Testis (tissue), 3 donors: Measurements from ENCODE around the gene SMIM24. TPM values are rescaled to one million over a fixed set of nuclear protein-coding genes. Genes with fewer than 3 reads are reported as not detected.

Source experiments
- polyA plus RNA-seq: library from polyadenylated mRNA; stranded (reverse); fragments of 350-450 nt; fragmentation: Illumina TruSeq; extraction: RNeasy Lipid Tissue Mini Kit (QIAGEN cat#74804); gene quantifications from one replicate; pipeline ENCODE4 v1.2.3, GENCODE V29; 2014; ENCODE audit warnings: low read depth, low replicate concordance; ENCODE audit not compliant: insufficient read depth
- small RNA-seq, 2 donors: library from RNA; depleted of rRNA; stranded (forward); fragments of <200 nt; gene quantifications; one replicate each; pipeline ENCODE3, GENCODE V24; 2016
- total RNA-seq, 2 donors: library from RNA; depleted of rRNA; stranded (reverse); fragments of >200 nt; gene quantifications; one replicate each; pipeline ENCODE4 v1.2.3, GENCODE V29; 2016

Gene SMIM24
- total and polyA plus RNA-seq, 3 donors from 2014 or later = 1.3 to 10.1 (median 3.1) TPM

Small RNA genes lying within 50 kb of the gene (small RNA-seq; reads per million reads assigned to genes)
- 0 reads per million in 2 donors for gene RF00212

Other genes with a start within 250 kb of the SMIM24 start
- gene NFIC, start 113.9 kb downstream of the SMIM24 start, total RNA-seq = 100 to 1,000 TPM; 113 to 127 TPM
- 56.5 TPM for gene NFIC, start 113.9 kb downstream of the SMIM24 start, polyA plus RNA-seq
- not detected for gene SMIM44, start 2.9 kb upstream of the SMIM24 start, total RNA-seq
- gene SMIM44, start 2.9 kb upstream of the SMIM24 start, polyA plus RNA-seq = not detected
- 10 to 100 TPM; 23.5 to 29.1 TPM for gene DOHH, start 20.1 kb upstream of the SMIM24 start, total RNA-seq
- gene DOHH, start 20.1 kb upstream of the SMIM24 start, polyA plus RNA-seq = 10.7 TPM
- 10 to 100 TPM; 91.2 to 95.1 TPM for gene FZR1, start 25.8 kb upstream of the SMIM24 start, total RNA-seq
- gene FZR1, start 25.8 kb upstream of the SMIM24 start, polyA plus RNA-seq = 123 TPM
- 10 to 100 TPM; 35.8 to 55.9 TPM for gene TEKTIP1, start 58.6 kb upstream of the SMIM24 start, total RNA-seq
- gene TEKTIP1, start 58.6 kb upstream of the SMIM24 start, polyA plus RNA-seq = 68.2 TPM
- 10 to 100 TPM; 83.9 to 95.1 TPM for gene MFSD12, start 77.1 kb upstream of the SMIM24 start, total RNA-seq
- 32.8 TPM for gene MFSD12, start 77.1 kb upstream of the SMIM24 start, polyA plus RNA-seq
- gene HMG20B, start 92.4 kb upstream of the SMIM24 start, total RNA-seq = 100 to 1,000 TPM; 108 to 129 TPM
- gene HMG20B, start 92.4 kb upstream of the SMIM24 start, polyA plus RNA-seq = 66.2 TPM
- gene GIPC3, start 105.0 kb upstream of the SMIM24 start, total RNA-seq = under 1 TPM; 0.50 to 0.87 TPM
- gene GIPC3, start 105.0 kb upstream of the SMIM24 start, polyA plus RNA-seq = 1.5 TPM
- 1 to 10 TPM; 1.3 to 3.2 TPM for gene TBXA2R, start 126.3 kb upstream of the SMIM24 start, total RNA-seq
- 1.8 TPM for gene TBXA2R, start 126.3 kb upstream of the SMIM24 start, polyA plus RNA-seq
- gene CACTIN, start 146.3 kb upstream of the SMIM24 start, total RNA-seq = 10 to 100 TPM; 52.8 to 57.5 TPM
- gene CACTIN, start 146.3 kb upstream of the SMIM24 start, polyA plus RNA-seq = 26.9 TPM
- gene PIP5K1C, start 219.9 kb upstream of the SMIM24 start, total RNA-seq = 10 to 100 TPM; 80.2 to 87.0 TPM
- 99.1 TPM for gene PIP5K1C, start 219.9 kb upstream of the SMIM24 start, polyA plus RNA-seq
- 10 to 100 TPM; 37.2 to 81.1 TPM for gene TJP3, start 227.9 kb upstream of the SMIM24 start, total RNA-seq
- gene TJP3, start 227.9 kb upstream of the SMIM24 start, polyA plus RNA-seq = 125 TPM